ENCODE measurements around the gene RYR3. TPM values are rescaled to one million over a fixed set of nuclear protein-coding genes. Genes with fewer than 3 reads are reported as not detected.
"Not testable (repeated sequence)": the region's sequence is repeated elsewhere in the genome, so short reads cannot be mapped to it uniquely, and the experiment has no call there.

Gene RYR3
- total RNA-seq, 1 donor from 2014 or later = not detected

DNA sequence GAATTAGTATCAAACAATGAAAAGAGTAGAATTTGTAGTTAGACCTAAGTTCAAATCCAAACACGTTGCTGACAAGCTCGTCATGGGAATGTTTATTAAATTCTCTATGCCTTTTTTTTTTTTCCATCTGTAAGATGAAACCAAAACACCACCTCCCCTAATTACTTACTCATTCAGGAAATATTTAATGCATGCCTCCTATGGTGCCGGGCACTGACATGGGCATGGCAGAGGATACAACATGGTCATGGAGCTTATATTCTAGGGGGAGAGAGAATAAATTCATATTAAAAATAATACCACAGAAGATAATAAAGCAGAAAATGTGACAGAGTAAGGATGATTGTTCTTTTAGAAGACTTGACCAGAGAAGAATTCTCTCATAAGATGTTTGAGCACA lies 215.8 kb downstream of the RYR3 start:
- no peak for DNase-seq

DNA sequence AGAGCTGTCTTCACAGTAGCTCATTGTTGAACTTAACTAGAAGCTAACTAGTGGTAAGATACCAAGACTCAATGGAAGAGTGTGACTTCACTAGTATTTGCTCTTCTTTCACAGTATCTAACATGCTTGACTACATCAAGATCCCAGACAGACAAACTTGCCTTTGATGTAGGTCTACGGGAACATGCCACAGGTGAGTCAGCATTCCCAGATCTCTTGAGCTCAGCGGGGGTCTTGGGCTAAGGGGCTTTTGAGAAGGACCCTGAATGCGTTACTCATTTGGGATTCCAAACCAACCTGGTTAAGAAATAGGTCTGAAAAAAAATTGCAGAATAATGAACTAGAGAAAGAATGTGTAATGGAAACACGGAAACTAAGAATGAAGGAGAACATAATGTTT lies 222.4 kb downstream of the RYR3 start:
- DNase-seq = no peak

DNA sequence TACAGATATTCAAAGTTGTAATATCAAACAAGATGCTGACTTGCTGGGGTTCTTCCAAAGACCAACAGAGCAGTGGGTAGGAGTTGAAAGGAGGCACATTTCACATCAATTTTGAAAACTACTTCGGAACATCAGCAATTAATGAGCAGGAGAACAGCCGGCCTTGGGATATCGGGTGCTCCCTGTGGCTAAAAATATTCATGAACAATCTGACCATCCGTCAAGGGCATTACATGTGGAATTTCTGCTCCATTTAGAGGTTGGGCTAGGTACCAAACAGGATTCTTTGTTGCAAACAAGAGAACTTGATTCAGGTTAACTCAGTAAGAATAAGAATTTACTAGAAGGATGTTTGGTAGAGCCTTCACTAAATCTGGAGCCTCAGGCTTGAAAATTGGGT lies 223.9 kb downstream of the RYR3 start:
- no peak for DNase-seq

DNA sequence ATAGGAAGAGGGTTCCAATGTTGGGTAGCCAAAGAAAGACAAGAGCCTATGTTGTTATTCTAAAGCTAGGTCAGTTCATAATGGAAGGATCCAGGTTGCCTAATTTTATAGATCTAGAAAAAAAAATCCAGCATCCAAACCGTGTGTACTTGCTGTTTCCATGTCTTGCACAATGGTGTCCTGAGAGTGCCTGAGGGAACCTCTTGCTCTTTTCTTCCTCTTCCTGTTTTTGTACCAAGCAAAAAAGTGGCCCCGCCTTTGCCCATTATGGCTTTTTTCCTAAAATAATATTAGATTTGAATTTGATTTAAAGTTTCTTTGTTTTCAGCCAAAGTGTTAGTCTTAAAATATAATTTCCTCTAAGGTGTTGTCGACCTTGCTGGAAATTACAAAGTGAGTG lies 224.4 kb downstream of the RYR3 start:
- no peak for DNase-seq

DNA sequence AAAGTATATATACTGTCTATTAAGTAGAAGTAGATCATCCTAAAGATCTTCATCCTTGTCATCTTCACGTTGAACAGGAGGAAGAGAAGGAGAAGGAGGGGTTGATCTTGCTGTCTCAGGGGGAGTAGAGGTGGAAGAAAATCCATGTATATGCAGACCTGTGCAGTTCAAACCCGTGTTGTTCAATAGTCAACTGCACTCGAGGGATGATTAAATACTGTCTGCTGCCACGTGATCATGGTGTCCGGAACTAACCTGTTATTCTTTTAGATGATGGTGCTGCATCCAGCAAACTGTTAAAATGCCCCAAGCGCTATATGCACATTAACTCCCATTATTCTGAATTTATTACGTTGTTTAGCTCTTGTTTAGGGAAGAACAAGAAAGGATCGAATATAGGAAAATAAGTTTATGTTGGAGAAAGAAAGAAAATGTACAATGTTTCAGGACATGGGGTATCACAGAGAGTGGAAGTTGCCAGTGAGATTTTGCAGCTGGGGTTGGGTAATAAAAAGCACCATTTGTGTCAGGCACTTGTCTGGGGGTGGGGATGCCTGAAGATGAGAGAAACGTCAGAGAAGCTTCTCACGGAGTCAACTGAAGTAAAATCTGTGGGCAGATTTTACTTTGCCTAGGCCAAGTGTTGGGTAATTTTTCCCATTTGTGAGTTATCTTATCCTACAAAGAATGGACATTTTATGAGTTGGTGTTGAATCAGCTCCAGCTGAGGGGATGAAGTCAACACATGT lies 229.2 kb downstream of the RYR3 start:
- DNase-seq = no peak

DNA sequence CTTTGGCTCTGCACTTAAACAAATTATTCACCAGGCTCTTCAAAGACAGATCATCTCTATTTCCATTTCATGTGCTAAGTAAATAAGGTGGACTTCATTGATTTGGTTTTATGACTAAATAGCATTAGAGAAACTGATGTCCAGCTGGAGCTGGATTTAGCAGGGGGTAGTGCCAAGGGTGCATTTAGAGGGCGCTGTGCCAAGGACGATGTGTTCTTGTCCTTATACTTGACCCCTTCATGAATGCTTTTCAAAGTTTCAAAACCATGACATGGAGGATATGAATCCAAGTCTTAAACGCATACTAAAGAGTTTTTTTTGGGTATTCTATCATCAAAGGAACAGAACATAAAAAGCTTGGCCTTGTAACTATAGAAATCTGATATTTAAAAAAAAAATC lies 233.2 kb downstream of the RYR3 start:
- no peak for DNase-seq

DNA sequence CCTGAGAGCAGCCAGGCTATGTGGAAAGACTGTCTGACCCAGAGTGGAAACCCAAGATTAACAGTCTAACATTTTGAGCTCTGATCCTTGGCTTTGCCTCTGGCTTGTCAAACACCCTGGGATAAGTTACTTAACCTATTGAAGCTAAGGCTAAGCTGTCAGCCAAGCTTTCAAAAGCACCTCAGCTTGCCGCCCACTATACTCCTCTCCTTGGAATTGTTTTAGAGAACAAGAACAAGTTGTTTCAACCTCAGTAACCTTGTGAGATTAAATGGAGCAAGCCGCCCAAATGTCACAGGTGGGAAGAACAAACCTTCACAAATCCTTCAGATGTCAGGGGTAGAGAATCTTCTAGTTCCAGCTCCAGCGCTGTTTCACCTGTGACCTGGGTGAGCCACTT lies 235.1 kb downstream of the RYR3 start:
- DNase-seq = no peak

DNA sequence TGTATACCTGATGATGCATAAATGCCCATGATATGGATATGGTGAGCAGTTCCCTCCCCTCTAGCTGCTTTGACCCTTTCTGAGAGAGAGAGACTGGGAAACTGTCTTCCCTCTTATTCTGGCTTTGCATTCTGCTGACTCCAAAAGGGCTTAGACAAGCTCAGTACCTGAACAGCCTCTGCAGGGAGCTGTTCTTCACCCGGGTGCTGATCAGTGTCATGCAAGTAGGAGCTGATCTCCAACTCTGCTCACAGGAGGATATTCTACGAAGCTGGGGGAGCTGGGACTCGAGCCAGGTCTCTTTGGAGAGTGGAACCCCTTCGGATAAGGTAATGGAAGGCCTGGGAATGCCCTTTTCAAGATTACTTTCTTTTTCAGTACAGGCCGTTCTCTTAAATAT lies 237.1 kb downstream of the RYR3 start:
- DNase-seq = peak; percentile 62

DNA sequence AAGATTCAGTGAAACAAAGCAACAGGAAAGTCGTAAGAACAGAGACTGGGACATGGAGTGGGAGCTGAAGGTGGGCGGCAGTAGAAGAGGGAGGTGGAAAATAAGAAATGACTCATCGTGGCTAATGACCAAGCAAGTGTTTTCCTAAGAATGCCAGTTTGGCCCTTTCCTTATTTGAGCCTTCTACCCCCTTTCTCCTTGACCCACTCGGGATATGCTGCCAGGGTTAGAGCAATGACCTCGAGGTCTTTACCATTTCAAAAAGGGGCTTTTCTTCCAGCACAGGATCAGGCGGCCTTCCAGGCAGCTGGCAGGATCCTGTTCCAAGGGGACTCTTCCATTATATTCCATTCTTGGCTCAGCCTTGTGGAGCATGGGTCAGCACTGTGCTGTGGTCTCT lies 241.1 kb downstream of the RYR3 start:
- no peak for DNase-seq

DNA sequence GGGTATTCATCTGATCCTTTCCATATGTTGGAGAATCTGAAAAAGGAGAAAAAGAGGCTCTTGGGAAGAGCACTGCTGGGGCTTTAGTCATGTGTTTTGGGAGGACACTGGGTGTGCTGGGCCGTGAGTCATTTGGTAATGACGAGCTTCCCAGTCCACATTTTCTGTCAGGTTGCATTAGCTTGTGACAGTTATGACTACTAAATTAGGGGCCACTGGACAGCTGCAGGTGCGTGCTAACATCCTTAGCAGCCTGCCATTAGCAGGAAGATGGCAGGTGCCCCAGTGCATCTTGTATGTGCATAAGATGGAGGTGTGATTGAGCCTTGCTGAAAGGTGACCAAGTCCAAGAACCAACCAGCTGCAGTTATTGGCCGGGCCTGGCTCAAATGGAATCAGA lies 242.4 kb downstream of the RYR3 start:
- DNase-seq = no peak

DNA sequence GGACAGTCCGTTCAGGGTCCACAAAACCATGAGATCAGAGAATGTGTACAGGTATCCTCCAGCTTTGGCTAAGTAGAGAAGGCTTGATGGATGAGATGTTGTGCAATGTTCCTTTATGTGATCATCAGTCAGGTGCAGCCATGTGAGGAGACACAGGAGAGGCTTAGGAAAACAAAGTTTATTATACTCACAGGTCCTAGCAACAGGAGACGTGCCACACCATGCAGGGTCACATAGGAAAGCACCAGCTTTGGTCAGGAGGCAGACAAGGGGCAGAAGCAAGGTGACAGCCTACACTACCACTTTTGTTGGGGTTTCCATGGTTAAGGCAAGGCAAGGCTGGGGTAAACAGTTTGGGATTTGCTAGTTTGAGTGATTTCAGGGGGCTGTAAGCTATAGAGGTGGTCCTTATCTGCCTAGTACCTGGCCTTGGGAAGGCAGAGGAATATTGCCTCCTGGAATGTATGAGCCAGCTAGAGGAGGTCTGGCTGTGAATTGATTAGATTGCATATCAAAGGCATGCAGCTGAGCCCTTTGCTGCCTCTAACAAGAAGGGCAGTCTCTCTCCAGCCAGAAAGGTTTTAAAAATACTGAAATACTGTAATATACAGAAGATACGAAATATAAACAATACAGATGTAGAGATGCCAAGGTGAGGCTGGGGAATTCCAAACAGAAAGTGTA lies 248.6 kb downstream of the RYR3 start:
- no peak for DNase-seq

DNA sequence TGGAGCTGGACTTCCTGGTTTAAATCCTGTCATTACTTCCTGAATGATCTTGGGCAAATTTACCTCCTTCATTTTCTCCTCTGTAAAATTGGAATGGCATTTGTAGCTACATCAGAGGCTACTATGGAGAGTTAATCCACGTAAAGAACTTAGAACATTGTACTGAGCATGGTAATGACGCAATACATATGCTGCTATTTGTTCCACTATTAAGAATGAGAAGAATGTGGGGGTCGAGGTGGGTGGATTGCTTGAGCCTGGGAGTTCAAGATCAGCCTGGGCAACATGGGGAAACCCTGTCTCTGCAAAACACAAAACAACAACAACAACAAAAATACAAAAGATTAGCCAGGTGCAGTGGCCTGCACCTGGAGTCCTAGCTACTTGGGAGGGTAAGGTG lies 250.6 kb downstream of the RYR3 start:
- DNase-seq = no peak

DNA sequence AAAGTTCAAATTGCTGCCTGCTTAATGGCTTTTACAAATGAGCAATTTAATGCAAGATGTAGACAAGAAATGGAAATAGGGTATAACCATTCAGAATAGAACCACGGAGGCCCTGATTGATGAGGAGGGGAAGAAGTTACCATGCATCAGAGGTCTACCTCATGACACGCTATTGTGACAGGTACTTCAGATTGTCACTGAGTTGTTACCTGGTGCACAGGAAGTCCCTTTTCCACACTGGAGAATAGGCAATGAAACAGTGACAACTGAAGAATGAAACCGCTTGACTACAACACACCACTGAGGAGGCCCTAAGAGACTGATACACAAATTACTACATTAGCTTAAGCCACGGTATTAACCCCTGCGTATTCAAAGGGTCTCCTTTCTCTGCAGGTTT lies 251.2 kb downstream of the RYR3 start:
- no peak for DNase-seq

DNA sequence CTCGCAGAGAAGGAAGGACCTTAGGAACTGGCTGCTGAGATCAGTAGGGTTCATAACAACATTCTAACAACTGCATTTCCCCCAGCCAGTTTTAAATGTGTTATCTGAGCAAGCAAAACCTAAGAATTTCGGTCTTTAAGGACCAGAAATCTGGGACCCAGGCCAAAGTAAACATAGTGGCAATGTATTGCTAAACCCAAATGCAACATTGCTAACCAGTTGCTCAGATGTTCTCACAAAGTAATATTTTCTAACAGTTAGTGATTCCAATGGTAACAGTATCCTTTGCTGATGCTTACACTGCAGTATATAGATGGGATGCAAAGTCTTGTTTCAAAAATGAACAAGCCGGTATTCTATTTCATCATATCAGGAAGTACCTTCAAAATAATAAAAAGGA lies 254.3 kb downstream of the RYR3 start:
- DNase-seq = peak; percentile 25

DNA sequence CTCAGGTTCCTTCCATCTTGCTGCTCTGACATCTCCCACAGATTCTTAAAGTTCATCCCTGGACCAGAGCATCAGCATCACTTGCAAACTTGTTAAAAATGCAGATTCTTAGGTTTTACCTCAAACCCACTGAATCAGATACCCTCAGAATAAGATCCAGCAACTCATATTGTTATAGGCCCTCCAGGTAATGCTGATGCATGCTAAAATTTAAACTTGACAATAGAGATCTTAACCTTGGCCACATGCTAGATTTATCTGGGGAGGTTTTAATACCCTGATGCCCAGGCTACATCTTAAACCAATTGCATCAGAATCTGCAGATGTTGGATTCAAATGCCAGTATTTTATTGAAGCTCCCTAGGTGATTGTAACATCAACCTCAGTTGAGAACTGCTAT lies 256.9 kb downstream of the RYR3 start:
- DNase-seq = no peak

DNA sequence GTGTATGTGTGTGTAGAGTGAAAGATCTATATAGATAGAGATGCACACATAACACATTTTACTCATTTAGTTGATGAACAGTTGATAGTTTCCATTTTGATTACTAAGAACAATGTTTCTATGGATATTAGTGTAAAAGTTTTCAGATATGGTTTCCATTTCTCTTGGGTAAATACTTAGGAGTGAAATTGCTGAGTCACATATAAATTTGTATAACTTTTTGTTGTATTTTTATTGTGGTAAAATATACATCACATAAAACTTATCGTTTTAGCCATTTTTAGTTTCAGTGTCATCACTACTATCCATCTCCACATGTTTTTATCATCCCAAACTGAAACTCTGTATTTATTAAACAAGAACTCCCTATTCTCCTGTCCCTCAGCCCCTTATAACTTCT lies 258.3 kb downstream of the RYR3 start:
- no peak for DNase-seq

DNA sequence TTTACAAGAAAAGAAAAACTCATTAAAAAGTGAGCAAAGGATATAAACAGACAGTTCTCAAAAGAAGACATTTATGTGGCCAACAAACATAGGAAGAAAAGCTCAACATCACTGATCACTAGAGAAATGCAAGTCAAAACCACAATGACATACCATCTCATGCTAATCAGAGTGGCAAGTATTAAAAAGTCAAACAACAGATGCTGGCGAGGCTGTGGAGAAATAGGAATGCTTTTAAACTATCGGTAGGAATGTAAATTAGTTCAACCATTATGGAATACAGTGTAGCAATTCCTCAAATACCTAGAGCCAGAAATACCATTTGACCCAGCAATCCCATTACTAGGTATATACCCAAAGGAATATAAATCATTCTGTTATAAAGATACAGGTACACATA lies 267.1 kb downstream of the RYR3 start:
- DNase-seq = not testable (repeated sequence)

DNA sequence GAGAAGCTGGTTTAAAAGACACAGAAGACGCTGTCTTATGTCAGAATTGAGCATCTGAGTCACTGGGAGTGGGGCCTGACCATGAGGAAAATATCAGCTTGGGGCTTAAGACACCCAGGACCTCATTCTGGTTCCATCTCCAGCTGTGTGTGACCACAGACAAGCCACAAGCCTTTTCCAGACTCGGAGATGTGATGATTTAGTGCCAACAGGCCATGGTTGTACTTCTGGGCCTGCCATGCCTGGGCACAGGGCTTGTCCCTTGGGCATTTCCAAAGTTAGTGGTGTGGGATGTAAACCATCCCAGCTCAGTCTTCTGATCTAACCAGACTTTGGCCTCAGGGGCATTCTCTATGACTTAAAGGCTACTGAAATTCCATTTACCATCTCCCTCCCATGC lies 269.8 kb downstream of the RYR3 start:
- no peak for DNase-seq

DNA sequence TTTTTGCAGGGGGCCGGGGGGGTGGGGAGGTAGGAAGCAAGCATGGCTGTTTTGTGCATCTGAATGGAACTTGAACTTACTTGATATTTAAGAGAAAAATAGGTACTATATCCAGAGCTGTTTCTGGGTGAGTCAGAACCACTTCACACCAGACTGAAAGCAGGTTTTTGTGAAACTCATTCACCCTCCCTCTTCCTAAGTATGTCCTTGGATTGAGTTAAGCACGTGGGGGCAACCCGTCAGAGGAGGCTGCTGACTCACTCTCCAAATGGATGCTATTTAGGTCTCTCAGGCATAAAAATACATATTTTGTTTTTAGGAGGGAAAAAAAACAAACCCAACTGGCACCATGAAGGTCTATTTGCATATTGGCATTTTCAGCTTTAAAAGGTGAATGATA lies 270.3 kb downstream of the RYR3 start:
- DNase-seq = no peak

DNA sequence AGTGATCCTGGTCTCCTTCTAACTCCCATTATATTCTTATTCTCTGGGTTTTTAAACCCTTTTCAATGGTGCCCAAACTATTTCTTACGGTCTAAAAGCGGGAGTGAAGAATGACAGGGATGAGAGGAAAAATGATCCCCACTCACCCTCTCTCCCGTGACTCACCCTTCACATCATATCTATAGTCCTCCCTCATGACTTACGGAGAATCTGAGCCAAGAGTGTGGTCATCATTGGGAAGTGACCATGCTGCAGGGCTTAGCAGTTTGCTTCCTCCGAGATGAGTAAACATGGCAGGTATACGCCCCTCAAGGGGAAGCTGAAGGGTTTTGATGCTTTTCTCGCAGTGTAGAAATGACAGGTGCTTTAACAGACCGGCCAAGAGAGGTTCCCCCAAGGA lies 274.0 kb downstream of the RYR3 start:
- no peak for DNase-seq

DNA sequence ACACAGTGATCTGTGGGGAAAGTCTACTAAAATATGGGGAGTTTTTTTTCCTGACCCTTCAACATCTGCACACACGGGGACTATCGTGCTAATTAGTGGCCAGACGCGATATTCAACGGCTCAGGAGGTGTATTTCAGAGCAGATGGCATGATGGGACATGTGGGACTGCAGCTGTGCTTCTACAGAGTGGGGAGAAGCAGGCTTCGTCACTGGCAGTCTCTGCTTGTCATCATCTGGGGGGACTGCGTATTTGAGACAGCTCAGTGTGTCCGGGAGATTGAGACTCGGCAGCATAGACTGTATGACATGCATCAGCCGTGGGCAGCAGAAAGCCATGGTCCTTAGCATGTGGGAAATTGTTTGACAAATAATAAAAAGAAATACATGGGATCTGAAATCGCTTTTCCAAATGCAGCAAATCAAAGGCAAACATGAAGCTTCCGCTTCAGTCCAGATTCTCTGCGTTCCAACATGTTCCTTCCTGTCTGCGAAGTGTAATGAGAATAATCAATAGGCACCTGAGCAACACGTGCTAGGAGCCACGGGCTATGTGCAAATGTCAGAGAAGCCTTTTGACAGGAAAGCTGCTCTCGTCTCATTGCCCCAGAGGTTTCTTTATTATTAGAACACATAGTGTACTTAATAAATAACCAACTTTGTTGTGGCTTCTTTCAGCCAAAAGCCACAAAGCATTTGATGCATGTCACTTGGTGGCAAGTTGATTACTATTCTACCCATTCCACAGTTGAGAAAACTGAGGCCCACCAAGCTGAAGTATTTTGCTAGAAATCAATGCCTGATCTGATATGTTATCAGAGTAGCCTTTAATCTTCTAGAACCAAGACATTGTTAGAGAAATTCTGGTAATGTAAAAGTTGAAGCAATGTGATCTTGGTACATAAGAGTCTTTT lies 276.3 kb downstream of the RYR3 start:
- DNase-seq = no peak

DNA sequence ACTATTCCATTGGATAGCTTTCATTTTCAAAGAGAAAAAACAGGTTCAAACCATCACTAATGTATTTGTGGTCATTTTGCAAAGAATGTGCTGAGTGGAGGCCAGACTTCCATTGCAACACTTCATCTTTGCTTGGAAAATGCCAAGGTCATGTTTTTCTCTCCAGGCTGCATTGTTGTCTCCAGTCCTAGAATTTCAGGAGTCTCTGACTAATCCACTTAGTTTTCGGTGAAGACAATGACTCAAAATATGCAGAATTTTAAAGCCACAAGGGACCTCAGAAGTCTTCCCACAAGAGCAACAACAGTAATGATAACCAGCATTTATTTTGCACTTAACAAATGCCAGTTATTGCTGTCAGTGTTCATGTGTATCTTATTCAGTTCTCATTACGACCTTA lies 277.0 kb downstream of the RYR3 start:
- no peak for DNase-seq

DNA sequence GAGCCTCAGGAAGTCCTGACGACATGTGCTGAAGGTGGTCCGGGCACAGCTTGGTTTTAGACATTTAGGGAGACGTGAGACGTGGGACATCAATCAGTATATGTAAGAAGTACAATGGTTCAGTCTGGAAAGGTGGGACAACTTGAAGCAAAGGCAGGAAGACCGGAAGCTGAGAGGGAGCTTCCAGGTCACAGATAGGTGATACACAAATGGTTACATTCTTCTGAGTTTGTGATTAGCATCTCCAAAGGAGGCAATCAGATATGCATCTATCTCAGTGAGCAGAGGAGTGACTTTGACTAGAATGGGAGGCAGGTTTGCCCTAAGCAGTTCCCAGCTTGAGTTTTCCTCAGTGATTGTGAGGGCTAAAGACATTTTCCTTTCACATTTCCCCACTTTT lies 282.1 kb downstream of the RYR3 start:
- no peak for DNase-seq

DNA sequence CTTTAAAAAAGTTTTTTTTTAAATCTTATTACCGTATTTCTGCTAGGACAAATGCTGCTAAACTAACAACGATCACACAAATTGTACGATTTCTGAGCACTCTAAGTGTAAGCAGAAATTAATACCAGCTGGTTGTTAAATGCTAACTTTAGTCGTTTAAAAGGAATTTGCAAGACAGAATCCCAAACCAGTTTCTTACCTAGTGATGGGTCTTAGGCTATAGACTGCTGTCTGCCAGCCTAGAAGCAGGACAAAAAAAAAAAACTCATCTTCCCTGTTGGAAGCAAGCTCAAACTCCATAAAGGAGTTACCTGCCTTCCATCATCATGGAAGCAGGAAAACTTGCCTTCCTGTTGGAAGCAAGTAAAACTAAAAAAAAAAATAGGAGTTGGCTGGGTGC lies 287.6 kb downstream of the RYR3 start:
- DNase-seq = not testable (repeated sequence)
